RWPE2 (cell line): Measurements from ENCODE around the gene COL25A1.

ENCODE experiments used
- ATAC-seq: fragments of 200-7000 bp; cut with Tn5 transposase; 3 replicates; pipeline ENCODE4 v1.9.1; 2021; ENCODE audit warnings: low read depth
- DNase-seq: peaks from one replicate; pipeline ENCODE4 v3.0.0-alpha.2; 2020; ENCODE audit warnings: low spot score
- H3K27ac ChIP-seq: fragments of 450-650 bp; 2 replicates; pipeline ENCODE4 v1.5.1; 2017; ENCODE audit warnings: mild to moderate bottlenecking; ENCODE audit not compliant: poor library complexity, severe bottlenecking
- H3K27me3 ChIP-seq: fragments of 250-450 bp; sonication (Bioruptor Pico); 2 replicates; pipeline ENCODE4 v1.5.1; 2021; ENCODE audit warnings: mild to moderate bottlenecking, moderate library complexity; ENCODE audit not compliant: insufficient read depth, poor library complexity, severe bottlenecking
- H3K36me3 ChIP-seq: fragments of 250-450 bp; sonication (Bioruptor Pico); 2 replicates; pipeline ENCODE4 v1.5.1; 2020; ENCODE audit warnings: low read depth, mild to moderate bottlenecking, moderate library complexity
- H3K4me1 ChIP-seq: fragments of 250-450 bp; sonication (Bioruptor Pico); 2 replicates; pipeline ENCODE4 v1.5.1; 2021; ENCODE audit warnings: mild to moderate bottlenecking, moderate library complexity; ENCODE audit not compliant: insufficient read depth, poor library complexity, severe bottlenecking
- H3K4me3 ChIP-seq: fragments of 250-450 bp; sonication (Bioruptor Pico); 2 replicates; pipeline ENCODE4 v1.5.1; 2021; ENCODE audit warnings: mild to moderate bottlenecking, moderate library complexity; ENCODE audit not compliant: severe bottlenecking
- H3K9me3 ChIP-seq: fragments of 250-450 bp; sonication (Bioruptor Pico); 2 replicates; pipeline ENCODE4 v1.5.1; 2021; ENCODE audit warnings: mild to moderate bottlenecking, moderate library complexity; ENCODE audit not compliant: severe bottlenecking
- TF ChIP-seq, protein P1 (sequence below): fragments of 450-650 bp; IDR thresholded peaks from one replicate; pipeline ENCODE4 v1.5.1; 2017; ENCODE audit warnings: mild to moderate bottlenecking, moderate library complexity; ENCODE audit not compliant: poor library complexity, severe bottlenecking

COL25A1 gene

DNA sequence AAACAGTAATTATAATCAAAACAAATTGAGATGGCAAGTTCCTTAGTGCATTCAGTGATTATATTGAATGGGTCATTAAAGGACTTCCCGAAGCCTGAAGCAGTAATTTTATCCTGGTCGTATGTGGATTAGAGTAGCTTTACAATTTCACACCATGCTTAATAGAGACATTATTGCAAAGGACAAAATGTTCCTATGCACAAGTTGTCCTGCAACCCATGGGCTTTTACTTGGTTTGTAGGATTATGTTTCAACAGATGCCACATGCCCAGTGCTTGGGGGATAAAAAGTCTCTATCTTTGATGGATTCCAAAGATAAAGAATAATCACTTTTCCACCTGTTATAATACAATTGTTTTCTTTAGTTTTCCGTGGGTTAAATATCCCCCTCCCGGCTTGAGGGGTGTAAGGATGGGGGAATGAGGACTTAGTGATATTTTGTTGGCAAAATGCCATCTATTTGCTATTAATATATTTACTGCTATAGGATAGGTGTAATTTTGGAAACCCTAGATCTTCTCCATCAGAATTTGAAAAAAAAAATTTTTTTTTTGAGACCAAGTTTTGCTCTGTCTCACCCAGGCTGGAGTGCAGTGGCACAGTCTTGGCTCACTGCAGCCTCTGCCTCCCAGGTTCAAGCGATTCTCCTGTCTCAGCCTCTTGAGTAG, 383.1 kb downstream of the COL25A1 start:
- DNase-seq = no peak
- TF ChIP-seq, protein P1, sequence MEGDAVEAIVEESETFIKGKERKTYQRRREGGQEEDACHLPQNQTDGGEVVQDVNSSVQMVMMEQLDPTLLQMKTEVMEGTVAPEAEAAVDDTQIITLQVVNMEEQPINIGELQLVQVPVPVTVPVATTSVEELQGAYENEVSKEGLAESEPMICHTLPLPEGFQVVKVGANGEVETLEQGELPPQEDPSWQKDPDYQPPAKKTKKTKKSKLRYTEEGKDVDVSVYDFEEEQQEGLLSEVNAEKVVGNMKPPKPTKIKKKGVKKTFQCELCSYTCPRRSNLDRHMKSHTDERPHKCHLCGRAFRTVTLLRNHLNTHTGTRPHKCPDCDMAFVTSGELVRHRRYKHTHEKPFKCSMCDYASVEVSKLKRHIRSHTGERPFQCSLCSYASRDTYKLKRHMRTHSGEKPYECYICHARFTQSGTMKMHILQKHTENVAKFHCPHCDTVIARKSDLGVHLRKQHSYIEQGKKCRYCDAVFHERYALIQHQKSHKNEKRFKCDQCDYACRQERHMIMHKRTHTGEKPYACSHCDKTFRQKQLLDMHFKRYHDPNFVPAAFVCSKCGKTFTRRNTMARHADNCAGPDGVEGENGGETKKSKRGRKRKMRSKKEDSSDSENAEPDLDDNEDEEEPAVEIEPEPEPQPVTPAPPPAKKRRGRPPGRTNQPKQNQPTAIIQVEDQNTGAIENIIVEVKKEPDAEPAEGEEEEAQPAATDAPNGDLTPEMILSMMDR = no peak
- no peaks in the 10 kb centered on the region for H3K4me1 ChIP-seq
- no peaks in the 10 kb centered on the region for H3K9me3 ChIP-seq
- H3K4me3 ChIP-seq = no peak overlapping the region
- no peaks in the 10 kb centered on the region for H3K36me3 ChIP-seq
- ATAC-seq = no peak
- H3K27ac ChIP-seq = no peak overlapping the region
- peaks cover 6% of the 10 kb centered on the region for H3K27me3 ChIP-seq

DNA sequence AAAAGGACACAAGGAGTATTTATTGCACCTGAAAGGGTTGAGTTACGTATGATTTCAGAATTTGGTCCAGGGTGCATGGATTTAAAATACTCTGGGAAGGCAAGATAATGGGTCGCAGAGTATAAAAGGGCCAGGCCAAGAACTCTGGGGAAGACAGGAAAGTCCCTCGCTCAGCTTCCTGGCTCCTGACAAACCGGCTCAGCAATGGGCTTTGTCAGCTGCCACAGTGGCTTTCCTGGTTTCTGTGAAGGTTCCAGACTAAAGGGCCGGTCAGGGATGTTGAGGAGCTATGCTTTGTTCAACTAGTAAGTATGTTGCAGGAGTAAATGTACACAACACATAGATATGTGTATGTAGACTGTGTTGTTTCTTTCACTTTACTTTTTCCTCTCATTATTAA, 385.2 kb downstream of the COL25A1 start:
- Histone ChIP-seq H3K27ac (no peak overlapping the region), H3K27me3 (peaks cover 6% of the 10 kb centered on the region), H3K36me3 (no peaks in the 10 kb centered on the region), H3K4me3 (no peak overlapping the region), H3K4me1 (no peaks in the 10 kb centered on the region), H3K9me3 (no peaks in the 10 kb centered on the region)
- DNase-seq (no peak), ATAC-seq (no peak)
- TF ChIP-seq, protein P1 = no peak

DNA sequence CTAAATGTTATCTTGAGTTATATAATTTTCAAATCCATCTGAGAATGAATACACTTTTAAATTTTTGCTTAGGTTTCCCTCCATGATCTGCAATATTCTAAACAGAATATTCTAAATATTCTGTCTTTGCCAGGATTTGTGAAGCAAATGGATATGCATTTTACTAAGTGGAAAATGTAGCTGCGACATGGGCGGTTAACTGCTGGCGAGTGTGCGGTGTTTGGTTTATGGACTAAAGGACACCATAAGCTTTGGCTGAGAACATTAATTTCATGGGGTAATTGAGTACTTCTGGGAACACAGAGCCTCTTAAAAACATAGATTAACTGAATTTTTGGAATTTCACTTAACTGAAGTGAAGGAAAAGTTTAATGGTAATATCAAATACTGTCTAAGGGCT, 385.8 kb downstream of the COL25A1 start:
- ATAC-seq (no peak), DNase-seq (no peak)
- Histone ChIP-seq H3K36me3 (no peaks in the 10 kb centered on the region), H3K4me3 (no peak overlapping the region), H3K9me3 (no peaks in the 10 kb centered on the region), H3K27me3 (peaks cover 6% of the 10 kb centered on the region), H3K27ac (no peak overlapping the region), H3K4me1 (no peaks in the 10 kb centered on the region)
- TF ChIP-seq, protein P1 = no peak

DNA sequence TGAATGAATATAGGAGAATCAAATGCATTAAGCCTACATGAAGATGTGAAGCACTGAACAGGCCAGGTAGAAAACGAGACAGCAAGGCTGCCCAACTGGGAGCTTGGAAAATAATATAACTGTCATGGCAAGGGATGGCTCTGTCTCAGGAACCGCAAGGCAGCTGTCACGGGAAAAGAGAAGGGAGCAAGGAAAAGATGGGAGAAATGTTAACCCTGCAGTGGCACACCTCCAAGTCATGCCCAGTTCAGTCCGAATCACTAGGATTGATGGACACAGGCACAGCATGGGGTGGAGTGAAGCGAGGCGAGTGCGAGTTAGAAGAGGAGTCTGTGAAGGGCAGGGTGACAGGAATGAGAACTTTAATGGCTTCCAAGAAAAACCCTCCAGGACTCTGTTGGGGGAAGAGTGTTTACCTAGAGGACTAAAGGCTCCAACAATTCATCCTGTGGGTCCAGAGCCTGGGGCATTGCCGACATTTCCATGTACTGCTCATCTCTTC, 395.5 kb downstream of the COL25A1 start:
- no peak overlapping the region for H3K27ac ChIP-seq
- ATAC-seq (no peak), DNase-seq (no peak)
- H3K4me1 ChIP-seq = no peaks in the 10 kb centered on the region
- H3K27me3 ChIP-seq = no peaks in the 10 kb centered on the region
- TF ChIP-seq, protein P1 = no peak
- no peaks in the 10 kb centered on the region for H3K9me3 ChIP-seq
- H3K4me3 ChIP-seq = no peak overlapping the region
- H3K36me3 ChIP-seq = no peaks in the 10 kb centered on the region

DNA sequence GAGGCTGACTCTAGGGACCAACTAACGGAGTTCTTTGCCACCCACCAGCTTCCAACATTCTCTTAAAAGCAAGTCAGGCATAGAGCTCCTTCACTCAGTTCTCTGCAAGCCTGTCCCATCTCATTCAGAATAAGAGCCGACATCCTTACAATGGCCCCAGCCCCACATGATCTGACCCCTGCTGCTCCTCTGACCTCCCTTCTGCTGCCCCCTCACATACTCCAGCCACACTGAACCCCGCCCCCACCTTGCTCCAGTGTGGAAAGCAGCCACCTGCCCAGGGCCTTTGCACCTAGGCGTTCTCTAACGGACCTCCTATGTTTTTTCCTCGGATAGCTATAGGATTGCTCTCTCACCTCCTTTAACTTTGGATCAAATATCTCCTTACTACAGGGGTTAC, 396.5 kb downstream of the COL25A1 start:
- H3K4me1 ChIP-seq = no peaks in the 10 kb centered on the region
- TF ChIP-seq, protein P1 = no peak
- H3K9me3 ChIP-seq = no peaks in the 10 kb centered on the region
- DNase-seq (no peak), ATAC-seq (no peak)
- H3K4me3 ChIP-seq = no peak overlapping the region
- no peaks in the 10 kb centered on the region for H3K27me3 ChIP-seq
- no peaks in the 10 kb centered on the region for H3K36me3 ChIP-seq
- H3K27ac ChIP-seq = no peak overlapping the region
